Sigmoid colon (tissue), 7 donors: ENCODE data around the gene TXN. TPM values are rescaled to one million over a fixed set of nuclear protein-coding genes. Genes with fewer than 3 reads are reported as not detected.

ENCODE experiments used
- DNase-seq: peaks from one replicate; pipeline ENCODE4 v3.0.0-alpha.2; 2019
- H3K27ac ChIP-seq, 4 donors: fragments of 200-600 bp; sonication (generic); one replicate each; pipeline ENCODE4 v1.5.1; 2016 to 2019; ENCODE audit warnings: mild to moderate bottlenecking in 1 of 4
- H3K27me3 ChIP-seq, 3 donors: fragments of 200-600 bp; sonication (generic); one replicate each; pipeline ENCODE4 v1.5.1; 2019; ENCODE audit warnings: mild to moderate bottlenecking in 1 of 3
- H3K36me3 ChIP-seq, 4 donors: fragments of 200-600 bp; sonication (generic); one replicate each; pipeline ENCODE4 v1.5.1; 2016 to 2019
- H3K4me1 ChIP-seq, 4 donors: fragments of 200-600 bp; sonication (generic); one replicate each; pipeline ENCODE4 v1.5.1; 2017 to 2019
- H3K4me3 ChIP-seq, 4 donors: fragments of 200-600 bp; sonication (generic); one replicate each; pipeline ENCODE4 v1.5.1; 2017 to 2019; ENCODE audit warnings: mild to moderate bottlenecking in 2 of 4, moderate library complexity in 1 of 4
- H3K9me3 ChIP-seq, 4 donors: fragments of 200-600 bp in 3 of 4; sonication (generic) in 3 of 4; one replicate each; pipeline versions ENCODE4 v1.5.1 to v1.6.1; 2013 to 2019
- CTCF ChIP-seq, 4 experiments: fragments of 450-650 bp in 3 of 4; fragments of 200-600 bp in 1 of 4; IDR thresholded peaks; one replicate each; pipeline ENCODE4 v1.5.1; 2016 to 2019; ENCODE audit warnings: antibody characterized with exemption in 4 of 4, mild to moderate bottlenecking in 3 of 4, moderate library complexity in 2 of 4
- EP300 ChIP-seq, 4 donors: sonication (generic); formaldehyde crosslinking; IDR thresholded peaks; one replicate each; pipeline ENCODE4 v1.6.1; 2017; ENCODE audit warnings: antibody characterized with exemption in 4 of 4
- POLR2A ChIP-seq, 2 donors: fragments of 450-650 bp; IDR thresholded peaks; one replicate each; pipeline ENCODE4 v1.6.1; 2016; ENCODE audit warnings: antibody characterized with exemption in 2 of 2, mild to moderate bottlenecking in 2 of 2, moderate library complexity in 2 of 2
- POLR2AphosphoS5 ChIP-seq, 4 donors: sonication (generic); formaldehyde crosslinking; IDR thresholded peaks; one replicate each; pipeline ENCODE4 v1.6.1; 2017; ENCODE audit warnings: antibody characterized with exemption in 4 of 4
- WGBS, 2 donors: extraction: QIAGEN DNeasy Blood & Tissue Kit; methylation state at CpG; one replicate each; pipeline ENCODE4 v1.1.7; 2013; 5-methylcytosine and 5-hydroxymethylcytosine counted together
- intact Hi-C: fragments of 100-400 bp; cut with DNase I; formaldehyde crosslinking; loops from one replicate; pipeline ENCODE4 v1.15.1; 2023
- polyA plus RNA-seq, 3 donors: library from polyadenylated mRNA; stranded (reverse); fragments of 200-250 nt; gene quantifications; one replicate each; pipeline ENCODE4 v1.2.3, GENCODE V29; 2013
- total RNA-seq, 4 donors: library from RNA; depleted of rRNA; stranded (reverse); fragments of >200 nt; gene quantifications; one replicate each; pipeline ENCODE4 v1.1.0, GENCODE V29; 2016
- donor health status: healthy with polysubstance abuse.
- donor health status: Bipolar disorder and iron deficiency.
- donor health status: healthy.

Gene TXN
- total and polyA plus RNA-seq, 7 donors = 94.9 to 827 (median 211) TPM

- 72 to 77% methylated on average over 1 of the region's 1 CpG for WGBS, 2 donors
- H3K27me3 ChIP-seq = no peaks in the 10 kb centered on the region
- H3K9me3 ChIP-seq = no peaks in the 10 kb centered on the region
- no peaks in the 10 kb centered on the region for H3K4me1 ChIP-seq
- TF ChIP-seq EP300 (IDR thresholded peaks at IDR 0.05) = no peak
- no peak for TF ChIP-seq POLR2AphosphoS5 (IDR thresholded peaks at IDR 0.05)
- no peak for TF ChIP-seq POLR2A (IDR thresholded peaks at IDR 0.05)
- no peak for TF ChIP-seq CTCF (IDR thresholded peaks at IDR 0.05)
- H3K4me3 ChIP-seq = no peak overlapping the region
- DNase-seq = no peak
- no peak overlapping the region for H3K27ac ChIP-seq
- intact Hi-C loops = no loop called here
- no peaks in the 10 kb centered on the region for H3K36me3 ChIP-seq
Observed at GRCh38 chr9:110290001-110290400, 33.7 kb upstream of the TXN start.

GRCh38 chr9:110288503-110288902 lies 32.2 kb upstream of the TXN start:
- H3K9me3 ChIP-seq = no peaks in the 10 kb centered on the region
- intact Hi-C loops = no loop called here
- H3K4me3 ChIP-seq = no peak overlapping the region
- DNase-seq = no peak
- no peaks in the 10 kb centered on the region for H3K36me3 ChIP-seq
- TF ChIP-seq POLR2A (IDR thresholded peaks at IDR 0.05) (no peak), CTCF (IDR thresholded peaks at IDR 0.05) (no peak), POLR2AphosphoS5 (IDR thresholded peaks at IDR 0.05) (no peak), EP300 (IDR thresholded peaks at IDR 0.05) (no peak)
- 81 to 87% methylated on average over 4 of the region's 4 CpGs for WGBS, 2 donors
- H3K27me3 ChIP-seq = no peaks in the 10 kb centered on the region
- no peaks in the 10 kb centered on the region for H3K4me1 ChIP-seq
- H3K27ac ChIP-seq = no peak overlapping the region

GRCh38 chr9:110287289-110287680 lies 31.0 kb upstream of the TXN start:
- DNase-seq = no peak
- Histone ChIP-seq H3K27me3 (no peaks in the 10 kb centered on the region), H3K27ac (no peak overlapping the region), H3K4me3 (no peak overlapping the region), H3K4me1 (no peaks in the 10 kb centered on the region), H3K36me3 (no peaks in the 10 kb centered on the region), H3K9me3 (no peaks in the 10 kb centered on the region)
- 94 to 95% methylated on average over 6 of the region's 6 CpGs for WGBS, 2 donors
- intact Hi-C loops = no loop called here
- TF ChIP-seq POLR2A (IDR thresholded peaks at IDR 0.05) (no peak), CTCF (IDR thresholded peaks at IDR 0.05) (no peak), EP300 (IDR thresholded peaks at IDR 0.05) (no peak), POLR2AphosphoS5 (IDR thresholded peaks at IDR 0.05) (no peak)

- no peak for DNase-seq
- H3K27ac ChIP-seq = no peak overlapping the region
- WGBS, 2 donors = 23 to 71% methylated on average over 6 of the region's 6 CpGs
Observed at GRCh38 chr9:110284211-110284844, 28.0 kb upstream of the TXN start.

More at GRCh38 chr9:110284211-110284844, 28.0 kb upstream of the TXN start:
- intact Hi-C loops = no loop called here
- TF ChIP-seq CTCF (IDR thresholded peaks at IDR 0.05) (no peak), POLR2AphosphoS5 (IDR thresholded peaks at IDR 0.05) (no peak), EP300 (IDR thresholded peaks at IDR 0.05) (no peak), POLR2A (IDR thresholded peaks at IDR 0.05) (no peak)
- H3K9me3 ChIP-seq = no peaks in the 10 kb centered on the region
- H3K4me1 ChIP-seq = no peaks in the 10 kb centered on the region
- H3K36me3 ChIP-seq = no peaks in the 10 kb centered on the region
- H3K27me3 ChIP-seq = no peaks in the 10 kb centered on the region
- no peak overlapping the region for H3K4me3 ChIP-seq
